Right lobe of liver (tissue), 6 donors: ENCODE results near the gene ARL2. TPM values are rescaled to one million over a fixed set of nuclear protein-coding genes. Genes with fewer than 3 reads are reported as not detected.
A peak's percentile ranks its signal among the peaks of the same experiment; 100 is the strongest.

ENCODE experiments used
- ATAC-seq, 4 donors: fragments of 200-7000 bp; cut with Tn5 transposase; one replicate each; pipeline ENCODE4 v1.9.1; 2020; ENCODE audit warnings: mild to moderate bottlenecking in 4 of 4, moderate library complexity in 4 of 4
- DNase-seq, 3 donors: peaks; one replicate each; pipeline ENCODE4 v3.0.0-alpha.2; 2020
- H3K27ac ChIP-seq, 3 donors: fragments of 200-600 bp; one replicate each; pipeline ENCODE4 v1.8.0; 2022
- H3K27me3 ChIP-seq, 2 donors: fragments of 200-600 bp; one replicate each; pipeline ENCODE4 v1.8.0; 2022
- H3K36me3 ChIP-seq, 4 donors: fragments of 200-600 bp; sonication (generic) in 1 of 4; one replicate each; pipeline versions ENCODE4 v1.5.1 to v1.8.0; 2017 to 2022; ENCODE audit warnings: control low read depth in 1 of 4
- H3K4me1 ChIP-seq, 4 donors: fragments of 200-600 bp; sonication (generic) in 1 of 4; one replicate each; pipeline versions ENCODE4 v1.5.1 to v1.8.0; 2017 to 2022; ENCODE audit warnings: control low read depth in 1 of 4
- H3K4me3 ChIP-seq, 3 donors: fragments of 200-600 bp; one replicate each; pipeline ENCODE4 v1.8.0; 2022
- H3K9me3 ChIP-seq, 4 donors: fragments of 200-600 bp; sonication (generic) in 1 of 4; one replicate each; pipeline versions ENCODE4 v1.5.1 to v1.8.0; 2017 to 2022; ENCODE audit warnings: control low read depth in 1 of 4
- CTCF ChIP-seq, 4 donors: fragments of 200-600 bp in 3 of 4; fragments of 450-650 bp in 1 of 4; IDR thresholded peaks; one replicate each; pipeline versions ENCODE4 v1.5.1 to v1.8.0; 2016 to 2022; ENCODE audit warnings: antibody characterized with exemption in 4 of 4, mild to moderate bottlenecking in 2 of 4
- POLR2A ChIP-seq: fragments of 450-650 bp; IDR thresholded peaks from one replicate; pipeline ENCODE4 v1.6.1; 2017; ENCODE audit warnings: antibody characterized with exemption, mild to moderate bottlenecking
- WGBS: methylation state at CpG from one replicate; pipeline ENCODE4 v1.1.6; 2018; ENCODE audit warnings: low coverage, low lambda C conversion rate; ENCODE audit not compliant: insufficient coverage; ENCODE audit errors: missing lambda C conversion rate; 5-methylcytosine and 5-hydroxymethylcytosine counted together
- intact Hi-C, 2 donors: fragments of 100-400 bp; cut with DNase I; formaldehyde crosslinking; loops; one replicate each; pipeline versions ENCODE4 v1.11.2 to v1.14.1; 2022
- long read RNA-seq: library from polyadenylated mRNA; unstranded; transcript quantifications from one replicate; pipeline ENCODE4 v2.0.0, GENCODE V29; 2019
- total RNA-seq, 6 experiments: library from RNA; depleted of rRNA in 2 of 6; stranded (reverse); fragments of >200 nt in 2 of 6; fragmentation: NEBNext Ultra II Directional in 3 of 6; extraction: Animal tissue kit (Norgen Biotek cat#: 25700) in 3 of 6; gene quantifications; one replicate each; pipeline versions ENCODE4 v1.1.0 to v1.2.4, GENCODE V29; 2016 to 2023
- donor health status: DM: no; HTN: yes; CAD: no.
- donor health status: DM: no; HTN: no; CAD: no.
- donor health status: DM: no; HTN: no; CAD: no.
- donor health status: DM: no; HTN: yes; CAD: no.
- donor health status: DM: no; HTN: yes; CAD: no.

Gene ARL2
- total RNA-seq = 10 to 100 TPM in 3 of 6 experiments, 1 to 10 TPM in 3; 7.3 to 26.2 (median 10.0) TPM
- long read RNA-seq, partial matches to known transcripts = 0 of 5 reads
- long read RNA-seq, other reads (novel, unspliced or antisense) = 0 of 5 reads

GRCh38 chr11:65013888-65014725, at the start of gene ARL2:
Gene ARL2 (plus strand): TSS chr11:65014160. CDS start chr11:65014208, 48 bp downstream.
- peak within 1 kb of the TSS; percentile 92 to 94 (median 94) for H3K27ac ChIP-seq
- peaks cover 0 to 3% (median 0%) of the 10 kb centered on the region in 4 donors for H3K36me3 ChIP-seq
- H3K27me3 ChIP-seq = no peaks in the 10 kb centered on the region
- 0% methylated on average over 15 of the region's 96 CpGs for WGBS
- peak within 1 kb of the TSS; percentile 76 to 90 (median 81) for H3K4me3 ChIP-seq
- peaks cover 0 to 6% (median 0%) of the 10 kb centered on the region in 4 donors for H3K4me1 ChIP-seq
- no peaks in the 10 kb centered on the region for H3K9me3 ChIP-seq
- TF ChIP-seq CTCF (IDR thresholded peaks at IDR 0.05) (peak; percentile 82 to 89 (median 84)), POLR2A (peak; percentile 13)
- ATAC-seq (peak; percentile 88 to 92 (median 92)), DNase-seq (peak; percentile 93 to 94 (median 94))
- intact Hi-C loops = no loop called here

- intact Hi-C loops = no loop called here
- DNase-seq (no peak), ATAC-seq (no peak)
- no peaks in the 10 kb centered on the region for H3K27me3 ChIP-seq
- H3K36me3 ChIP-seq = no peaks in the 10 kb centered on the region
- H3K4me3 ChIP-seq = no peak overlapping the region
- TF ChIP-seq POLR2A (no peak), CTCF (IDR thresholded peaks at IDR 0.05) (no peak)
- H3K9me3 ChIP-seq = no peaks in the 10 kb centered on the region
- no peak overlapping the region for H3K27ac ChIP-seq
- peaks cover 0 to 10% (median 0%) of the 10 kb centered on the region in 4 donors for H3K4me1 ChIP-seq
- WGBS = 92% methylated on average over 3 of the region's 3 CpGs
Measured at GRCh38 chr11:64967375-64967774, 46.6 kb upstream of the ARL2 start.

- TF ChIP-seq CTCF (IDR thresholded peaks at IDR 0.05) = no peak
- no peak for TF ChIP-seq POLR2A
- Histone ChIP-seq H3K27me3 (no peaks in the 10 kb centered on the region), H3K4me1 (peaks cover 0 to 10% (median 0%) of the 10 kb centered on the region in 4 donors), H3K27ac (no peak overlapping the region), H3K4me3 (no peak overlapping the region), H3K9me3 (no peaks in the 10 kb centered on the region), H3K36me3 (no peaks in the 10 kb centered on the region)
- ATAC-seq (no peak), DNase-seq (no peak)
- intact Hi-C loops = no loop called here
- WGBS = 63% methylated on average over 5 of the region's 5 CpGs
Measured at GRCh38 chr11:64969209-64969608, 44.8 kb upstream of the ARL2 start.

- H3K4me1 ChIP-seq = peaks cover 0 to 10% (median 0%) of the 10 kb centered on the region in 4 donors
- H3K9me3 ChIP-seq = no peaks in the 10 kb centered on the region
- no peak overlapping the region for H3K27ac ChIP-seq
- no peaks in the 10 kb centered on the region for H3K27me3 ChIP-seq
- ATAC-seq (no peak), DNase-seq (peak in 1 of 3 donors; percentile 20)
- H3K36me3 ChIP-seq = no peaks in the 10 kb centered on the region
- no peak overlapping the region for H3K4me3 ChIP-seq
- TF ChIP-seq POLR2A (no peak), CTCF (IDR thresholded peaks at IDR 0.05) (no peak)
- WGBS = 84% methylated on average over 8 of the region's 8 CpGs
- intact Hi-C loops = no loop called here
Measured at GRCh38 chr11:64970731-64971151, 43.2 kb upstream of the ARL2 start.
